ENCODE data around the gene VPS13D. TPM values are rescaled to one million over a fixed set of nuclear protein-coding genes. Genes with fewer than 3 reads are reported as not detected.

Gene VPS13D
- total and polyA plus RNA-seq, 4 donors = 10.2 to 68.3 (median 12.6) TPM

DNA sequence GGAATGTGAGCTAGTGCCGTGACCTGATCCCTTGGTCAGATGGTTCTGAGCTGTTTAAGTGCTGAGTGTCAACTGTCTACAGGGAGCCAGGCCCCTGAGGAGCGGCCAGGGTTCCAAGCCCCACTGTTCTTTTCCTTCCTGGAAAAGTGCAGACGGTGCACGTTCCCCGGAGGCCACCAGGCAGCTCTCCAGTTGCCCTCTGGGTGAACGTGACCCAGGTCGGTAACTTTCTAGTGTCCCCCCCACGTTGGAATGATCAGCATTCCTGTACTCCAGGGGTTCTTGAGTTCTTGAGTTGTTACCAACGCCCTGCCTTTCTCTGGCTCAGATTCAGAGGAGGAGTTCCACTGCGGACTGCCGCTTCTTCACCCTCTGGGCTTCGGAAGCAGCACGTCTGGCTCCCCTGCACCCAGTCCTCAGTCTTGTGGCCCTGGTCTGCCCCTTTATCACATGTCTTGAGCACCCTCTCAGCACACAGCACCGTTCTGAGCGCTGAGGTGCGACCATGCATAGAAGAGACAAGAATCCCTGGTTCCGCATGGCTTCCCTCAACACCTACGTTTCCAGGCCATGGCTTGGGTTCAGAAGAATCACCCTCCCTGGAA lies 256.7 kb downstream of the VPS13D start:
- Histone ChIP-seq H3K4me1 (ENCODE audit: control insufficient read depth in 4 of 4, insufficient read depth in 4 of 4, low read length in 3 of 4) (peaks cover 12 to 28% (median 16%) of the 10 kb centered on the region in 4 donors), H3K36me3 (ENCODE audit: control insufficient read depth in 4 of 4, insufficient read depth in 3 of 4, low read depth in 1 of 4, low read length in 3 of 4) (no peaks in the 10 kb centered on the region), H3K27ac (ENCODE audit: low read depth in 1 of 2, low read length in 2 of 2) (no peak overlapping the region), H3K9ac (ENCODE audit: low read depth in 1 of 2, low read length in 2 of 2) (no peak overlapping the region), H3K27me3 (ENCODE audit: control insufficient read depth in 4 of 4, insufficient read depth in 4 of 4, low read length in 3 of 4) (no peaks in the 10 kb centered on the region), H3K9me3 (ENCODE audit: control insufficient read depth in 4 of 4, low read length in 3 of 4) (no peaks in the 10 kb centered on the region), H3K4me3 (ENCODE audit: low read depth in 1 of 3, low read length in 3 of 3) (no peak overlapping the region)
- WGBS = 61% methylated on average over 18 of the region's 18 CpGs
- no peak for DNase-seq (ENCODE audit: low spot score)
- TF ChIP-seq FOXA1 (IDR thresholded peaks at IDR 0.05) (no peak), SP1 (IDR thresholded peaks at IDR 0.05) (no peak), RXRA (IDR thresholded peaks at IDR 0.05) (peak in 1 of 2 donors; percentile 83), YY1 (IDR thresholded peaks at IDR 0.05) (no peak), TAF1 (conservative IDR thresholded peaks at IDR 0.05) (no peak), JUND (IDR thresholded peaks at IDR 0.05) (no peak), FOXA2 (IDR thresholded peaks at IDR 0.05) (no peak), RAD21 (IDR thresholded peaks at IDR 0.05) (peak; percentile 9 to 40), GABPA (IDR thresholded peaks at IDR 0.05 in 1 of 2, conservative IDR thresholded peaks at IDR 0.05 in 1 of 2) (no peak), EGR1 (IDR thresholded peaks at IDR 0.05; ENCODE audit: low read depth in 2 of 2) (no peak), HNF4A (conservative IDR thresholded peaks at IDR 0.05) (no peak), HNF4G (IDR thresholded peaks at IDR 0.05) (no peak), NR2F2 (IDR thresholded peaks at IDR 0.05) (peak; percentile 60)
- TF ChIP-seq, protein P1, sequence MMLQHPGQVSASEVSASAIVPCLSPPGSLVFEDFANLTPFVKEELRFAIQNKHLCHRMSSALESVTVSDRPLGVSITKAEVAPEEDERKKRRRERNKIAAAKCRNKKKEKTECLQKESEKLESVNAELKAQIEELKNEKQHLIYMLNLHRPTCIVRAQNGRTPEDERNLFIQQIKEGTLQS (IDR thresholded peaks at IDR 0.05) = no peak
- TF ChIP-seq, protein P2, sequence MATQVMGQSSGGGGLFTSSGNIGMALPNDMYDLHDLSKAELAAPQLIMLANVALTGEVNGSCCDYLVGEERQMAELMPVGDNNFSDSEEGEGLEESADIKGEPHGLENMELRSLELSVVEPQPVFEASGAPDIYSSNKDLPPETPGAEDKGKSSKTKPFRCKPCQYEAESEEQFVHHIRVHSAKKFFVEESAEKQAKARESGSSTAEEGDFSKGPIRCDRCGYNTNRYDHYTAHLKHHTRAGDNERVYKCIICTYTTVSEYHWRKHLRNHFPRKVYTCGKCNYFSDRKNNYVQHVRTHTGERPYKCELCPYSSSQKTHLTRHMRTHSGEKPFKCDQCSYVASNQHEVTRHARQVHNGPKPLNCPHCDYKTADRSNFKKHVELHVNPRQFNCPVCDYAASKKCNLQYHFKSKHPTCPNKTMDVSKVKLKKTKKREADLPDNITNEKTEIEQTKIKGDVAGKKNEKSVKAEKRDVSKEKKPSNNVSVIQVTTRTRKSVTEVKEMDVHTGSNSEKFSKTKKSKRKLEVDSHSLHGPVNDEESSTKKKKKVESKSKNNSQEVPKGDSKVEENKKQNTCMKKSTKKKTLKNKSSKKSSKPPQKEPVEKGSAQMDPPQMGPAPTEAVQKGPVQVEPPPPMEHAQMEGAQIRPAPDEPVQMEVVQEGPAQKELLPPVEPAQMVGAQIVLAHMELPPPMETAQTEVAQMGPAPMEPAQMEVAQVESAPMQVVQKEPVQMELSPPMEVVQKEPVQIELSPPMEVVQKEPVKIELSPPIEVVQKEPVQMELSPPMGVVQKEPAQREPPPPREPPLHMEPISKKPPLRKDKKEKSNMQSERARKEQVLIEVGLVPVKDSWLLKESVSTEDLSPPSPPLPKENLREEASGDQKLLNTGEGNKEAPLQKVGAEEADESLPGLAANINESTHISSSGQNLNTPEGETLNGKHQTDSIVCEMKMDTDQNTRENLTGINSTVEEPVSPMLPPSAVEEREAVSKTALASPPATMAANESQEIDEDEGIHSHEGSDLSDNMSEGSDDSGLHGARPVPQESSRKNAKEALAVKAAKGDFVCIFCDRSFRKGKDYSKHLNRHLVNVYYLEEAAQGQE (IDR thresholded peaks at IDR 0.05) = no peak
- TF ChIP-seq, protein P3, sequence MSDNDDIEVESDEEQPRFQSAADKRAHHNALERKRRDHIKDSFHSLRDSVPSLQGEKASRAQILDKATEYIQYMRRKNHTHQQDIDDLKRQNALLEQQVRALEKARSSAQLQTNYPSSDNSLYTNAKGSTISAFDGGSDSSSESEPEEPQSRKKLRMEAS (IDR thresholded peaks at IDR 0.05) = no peak
- TF ChIP-seq, protein P4, sequence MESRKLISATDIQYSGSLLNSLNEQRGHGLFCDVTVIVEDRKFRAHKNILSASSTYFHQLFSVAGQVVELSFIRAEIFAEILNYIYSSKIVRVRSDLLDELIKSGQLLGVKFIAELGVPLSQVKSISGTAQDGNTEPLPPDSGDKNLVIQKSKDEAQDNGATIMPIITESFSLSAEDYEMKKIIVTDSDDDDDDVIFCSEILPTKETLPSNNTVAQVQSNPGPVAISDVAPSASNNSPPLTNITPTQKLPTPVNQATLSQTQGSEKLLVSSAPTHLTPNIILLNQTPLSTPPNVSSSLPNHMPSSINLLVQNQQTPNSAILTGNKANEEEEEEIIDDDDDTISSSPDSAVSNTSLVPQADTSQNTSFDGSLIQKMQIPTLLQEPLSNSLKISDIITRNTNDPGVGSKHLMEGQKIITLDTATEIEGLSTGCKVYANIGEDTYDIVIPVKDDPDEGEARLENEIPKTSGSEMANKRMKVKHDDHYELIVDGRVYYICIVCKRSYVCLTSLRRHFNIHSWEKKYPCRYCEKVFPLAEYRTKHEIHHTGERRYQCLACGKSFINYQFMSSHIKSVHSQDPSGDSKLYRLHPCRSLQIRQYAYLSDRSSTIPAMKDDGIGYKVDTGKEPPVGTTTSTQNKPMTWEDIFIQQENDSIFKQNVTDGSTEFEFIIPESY (IDR thresholded peaks at IDR 0.05) = no peak
- TF ChIP-seq, protein P5, sequence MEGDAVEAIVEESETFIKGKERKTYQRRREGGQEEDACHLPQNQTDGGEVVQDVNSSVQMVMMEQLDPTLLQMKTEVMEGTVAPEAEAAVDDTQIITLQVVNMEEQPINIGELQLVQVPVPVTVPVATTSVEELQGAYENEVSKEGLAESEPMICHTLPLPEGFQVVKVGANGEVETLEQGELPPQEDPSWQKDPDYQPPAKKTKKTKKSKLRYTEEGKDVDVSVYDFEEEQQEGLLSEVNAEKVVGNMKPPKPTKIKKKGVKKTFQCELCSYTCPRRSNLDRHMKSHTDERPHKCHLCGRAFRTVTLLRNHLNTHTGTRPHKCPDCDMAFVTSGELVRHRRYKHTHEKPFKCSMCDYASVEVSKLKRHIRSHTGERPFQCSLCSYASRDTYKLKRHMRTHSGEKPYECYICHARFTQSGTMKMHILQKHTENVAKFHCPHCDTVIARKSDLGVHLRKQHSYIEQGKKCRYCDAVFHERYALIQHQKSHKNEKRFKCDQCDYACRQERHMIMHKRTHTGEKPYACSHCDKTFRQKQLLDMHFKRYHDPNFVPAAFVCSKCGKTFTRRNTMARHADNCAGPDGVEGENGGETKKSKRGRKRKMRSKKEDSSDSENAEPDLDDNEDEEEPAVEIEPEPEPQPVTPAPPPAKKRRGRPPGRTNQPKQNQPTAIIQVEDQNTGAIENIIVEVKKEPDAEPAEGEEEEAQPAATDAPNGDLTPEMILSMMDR (IDR thresholded peaks at IDR 0.05; ENCODE audit: low read depth, low read length, missing input control) = no peak

Data from liver (tissue), 9 donors.